NCI-H748 (cell line): ENCODE data around the gene ZNF385B.
"Not testable (repeated sequence)": the region's sequence is repeated elsewhere in the genome, so short reads cannot be mapped to it uniquely, and the experiment has no call there.

Experiments
- DNase-seq: peaks from one replicate; lab custom pipeline; 2025; ENCODE audit not compliant: unreplicated experiment; lab: John Stamatoyannopoulos, UW

ZNF385B gene

DNA sequence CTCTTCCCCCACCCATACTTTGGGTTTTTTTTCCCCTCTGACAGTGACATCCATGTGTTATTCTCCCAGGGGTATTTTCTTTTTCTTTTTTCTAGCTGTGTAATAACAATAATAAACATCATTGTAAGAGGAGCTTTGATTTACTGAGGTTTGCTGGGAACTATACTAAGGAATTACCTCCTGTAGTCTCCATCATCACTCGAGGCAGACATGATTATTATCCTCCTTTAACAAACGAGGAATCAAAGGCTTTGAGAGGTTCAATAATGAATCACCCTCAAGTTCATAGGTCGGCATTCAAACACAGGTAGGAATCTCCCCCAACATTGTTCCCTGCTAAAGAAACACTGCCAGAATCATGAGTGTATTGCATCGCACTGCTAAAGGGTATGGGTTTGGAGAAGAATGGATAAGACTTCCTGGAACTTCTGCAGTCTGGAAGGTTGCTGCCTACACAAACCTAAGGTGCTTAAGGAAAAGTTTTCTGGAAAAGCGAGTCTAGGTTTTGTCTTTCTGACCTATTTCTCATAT is 336.5 kb downstream of the ZNF385B start:
- no peak for DNase-seq

DNA sequence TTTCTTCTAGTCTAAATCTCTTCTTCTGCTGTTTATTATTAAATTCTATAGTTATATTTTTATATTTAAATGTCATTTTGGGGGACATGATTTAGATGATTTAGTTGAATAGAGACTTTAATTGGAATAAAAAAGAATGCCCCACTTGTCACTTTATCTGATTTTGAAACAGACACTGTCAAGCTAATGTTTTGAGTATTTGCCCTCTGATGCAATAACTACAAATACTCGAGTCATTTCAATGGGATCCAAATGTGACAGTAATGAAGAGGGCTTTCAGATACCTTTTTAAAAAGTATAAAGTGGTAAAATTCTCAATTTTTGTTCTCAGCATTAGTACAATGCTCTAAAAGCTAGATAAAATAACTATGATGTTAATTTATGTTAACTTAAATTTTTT is 339.5 kb downstream of the ZNF385B start:
- no peak for DNase-seq

GRCh38 chr2:179518830-179519229 is 342.6 kb downstream of the ZNF385B start:
- DNase-seq = no peak

GRCh38 chr2:179513181-179513580 is 348.2 kb downstream of the ZNF385B start:
- no peak for DNase-seq

DNA sequence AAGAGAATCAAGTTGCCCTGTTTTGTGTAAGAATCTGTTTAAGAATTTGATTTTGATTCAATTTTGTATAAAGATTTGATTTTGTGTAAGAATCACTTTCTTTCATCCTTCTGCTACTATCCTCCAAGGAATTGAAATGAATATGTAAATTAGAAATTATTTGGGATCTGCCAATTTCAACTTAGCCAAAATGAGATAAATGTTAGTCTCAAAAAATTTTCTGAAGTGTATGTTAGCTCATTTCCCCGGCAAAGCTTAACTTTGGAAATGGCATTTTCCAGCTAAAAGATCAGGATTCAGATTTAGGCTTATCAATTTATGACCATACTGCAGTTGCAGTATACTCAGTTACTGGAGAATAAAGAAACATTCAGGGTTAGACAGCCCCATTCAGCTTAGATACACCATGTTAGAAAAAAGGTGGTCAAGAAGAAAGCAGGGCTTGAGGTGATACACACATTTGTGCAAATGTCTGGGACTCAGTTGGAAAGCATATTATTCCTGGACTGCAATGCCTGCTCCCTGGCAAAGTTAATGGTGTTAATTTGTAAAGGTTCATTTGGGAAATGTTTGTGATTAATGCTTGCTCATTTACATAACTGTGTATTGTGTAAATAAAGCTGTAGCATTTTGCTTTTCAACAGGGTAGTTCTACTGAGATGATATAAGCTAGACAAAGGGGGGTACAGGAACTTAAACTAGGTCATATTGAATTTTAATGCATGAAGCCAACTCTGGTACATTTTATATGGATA is 349.0 kb downstream of the ZNF385B start:
- DNase-seq = no peak

DNA sequence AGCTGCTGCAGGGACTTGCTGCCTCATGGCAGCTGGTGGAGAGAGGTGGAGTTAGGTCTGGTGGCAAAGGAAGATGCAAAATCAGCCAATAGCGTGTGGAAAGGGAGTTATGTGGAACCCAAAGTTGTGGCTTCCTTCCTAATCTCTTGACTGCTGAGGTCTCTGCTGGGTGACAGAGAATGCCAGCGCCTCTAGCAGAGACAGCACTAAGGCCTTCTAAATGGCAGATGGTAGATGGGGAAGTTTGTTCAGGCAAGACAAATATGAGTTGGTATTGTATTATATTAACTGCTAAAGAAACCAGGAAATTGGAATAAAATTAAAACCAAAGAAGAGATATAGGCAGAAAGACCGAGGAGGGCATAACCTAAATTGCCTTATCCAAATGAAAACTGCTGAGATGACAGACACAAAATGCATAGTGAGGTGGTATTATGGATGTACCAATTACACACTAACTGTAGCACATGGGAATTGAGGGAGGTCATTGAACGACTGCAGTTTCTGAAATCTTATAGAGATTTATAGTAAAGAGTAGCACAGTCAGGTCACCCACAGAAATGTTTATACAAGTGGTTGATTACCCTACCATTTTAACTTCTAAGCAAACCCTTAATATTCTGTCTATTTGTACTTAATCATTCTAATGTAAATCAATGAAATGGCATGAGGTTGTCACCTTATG is 350.2 kb downstream of the ZNF385B start:
- DNase-seq = no peak

DNA sequence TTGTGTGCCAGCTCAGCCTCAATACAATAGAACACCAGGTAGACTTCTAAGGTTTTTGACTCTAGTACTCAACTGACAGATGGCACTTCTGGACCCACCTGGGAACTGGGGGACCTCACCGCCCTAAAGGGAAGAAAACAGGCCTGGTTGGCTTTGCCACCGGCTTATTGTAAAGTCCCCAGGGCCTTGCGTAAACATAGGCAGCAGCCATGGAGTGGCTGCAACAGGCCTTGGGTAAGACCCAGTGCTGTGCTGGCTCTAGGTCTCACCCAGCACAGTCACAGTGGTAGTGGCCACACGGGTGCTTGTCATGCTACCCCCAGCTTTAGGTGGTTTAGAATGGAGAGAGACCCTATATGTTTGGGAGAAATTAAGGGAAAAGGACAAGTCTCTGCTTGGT is 366.1 kb downstream of the ZNF385B start:
- DNase-seq = no peak

GRCh38 chr2:179488563-179488962 is 372.8 kb downstream of the ZNF385B start:
- DNase-seq = no peak

- DNase-seq = no peak
These were observed 374.2 kb downstream of the ZNF385B start for GRCh38 chr2:179487010-179487731.

GRCh38 chr2:179483131-179483530 is 378.3 kb downstream of the ZNF385B start:
- DNase-seq = no peak

- DNase-seq = no peak
These were observed 381.5 kb downstream of the ZNF385B start for GRCh38 chr2:179479947-179480346.

GRCh38 chr2:179478771-179479170 is 382.6 kb downstream of the ZNF385B start:
- no peak for DNase-seq

GRCh38 chr2:179470992-179471391 is 390.4 kb downstream of the ZNF385B start:
- DNase-seq = no peak

GRCh38 chr2:179470089-179470488 is 391.3 kb downstream of the ZNF385B start:
- DNase-seq = no peak

GRCh38 chr2:179467960-179468359 is 393.5 kb downstream of the ZNF385B start:
- DNase-seq = no peak

GRCh38 chr2:179467111-179467510 is 394.3 kb downstream of the ZNF385B start:
- no peak for DNase-seq

DNA sequence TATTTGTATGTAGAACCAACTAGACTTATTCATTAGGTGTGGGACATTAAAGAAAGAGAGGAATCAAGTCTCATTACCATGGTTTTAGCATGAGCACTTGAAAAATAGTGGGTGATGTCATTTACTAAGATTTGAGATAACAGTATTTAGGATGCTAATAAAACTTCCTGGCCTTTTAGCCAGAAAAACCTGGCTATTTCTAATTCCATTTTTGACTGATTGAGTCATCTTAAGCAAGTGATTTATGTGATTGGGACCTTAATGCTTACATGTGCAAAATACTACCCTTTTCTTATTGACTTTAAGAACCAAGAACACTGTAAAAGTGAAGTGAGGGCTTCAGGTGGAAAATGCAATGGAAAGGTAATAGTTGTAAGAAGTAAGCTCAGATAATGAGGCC is 400.0 kb downstream of the ZNF385B start:
- DNase-seq = no peak

DNA sequence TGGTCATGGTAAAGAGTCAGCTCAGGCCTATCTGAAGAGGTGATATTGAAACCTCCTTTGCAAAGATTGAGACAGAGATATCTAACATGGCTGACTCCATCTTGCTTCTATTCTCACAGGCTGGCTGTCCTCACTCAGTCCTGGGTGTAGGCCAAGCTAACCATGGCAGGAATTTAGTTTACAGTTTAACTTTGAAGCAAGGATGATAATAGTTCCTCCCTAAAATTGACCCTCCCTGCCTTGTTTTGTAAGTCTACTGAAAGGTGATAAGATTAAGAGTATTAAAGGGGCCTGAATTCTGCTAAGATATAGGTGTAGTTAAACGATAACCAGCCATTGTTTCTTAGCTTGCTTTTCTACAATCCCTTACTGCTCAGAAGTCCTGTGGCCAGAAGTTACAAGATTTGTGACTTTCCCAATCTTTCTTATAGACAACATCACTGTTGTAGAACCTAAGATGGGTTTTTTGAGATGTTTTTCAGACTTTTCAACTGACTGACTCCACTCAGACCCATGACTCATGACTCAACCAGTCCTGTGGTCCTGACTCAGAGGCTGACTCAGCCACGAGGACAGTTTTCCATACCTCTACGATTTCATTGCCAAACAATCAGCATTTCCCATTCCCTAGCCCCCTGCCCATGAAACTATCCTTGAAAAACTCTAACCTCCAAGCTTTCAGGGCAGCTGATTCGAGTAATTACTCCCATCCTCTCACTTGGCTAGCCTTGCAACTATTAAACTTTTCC is 401.1 kb downstream of the ZNF385B start:
- DNase-seq = no peak

DNA sequence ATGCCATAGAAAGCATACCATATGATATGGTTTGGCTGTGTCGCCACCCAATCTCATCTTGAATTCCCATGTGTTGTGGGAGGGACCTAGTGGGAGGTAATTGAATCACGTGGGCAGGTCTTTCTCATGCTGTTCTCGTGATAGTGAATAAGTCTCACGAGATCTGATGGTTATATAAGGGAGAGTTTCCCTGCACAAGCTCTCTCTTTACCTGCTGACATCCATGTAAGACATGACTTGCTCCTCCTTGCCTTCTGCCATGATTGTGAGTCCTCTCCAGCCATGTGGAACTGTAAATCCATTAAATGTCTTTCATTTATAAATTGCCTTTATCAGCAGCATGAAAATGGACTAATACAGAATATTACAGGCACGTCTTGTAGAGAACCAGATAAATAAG is 403.3 kb downstream of the ZNF385B start:
- not testable (repeated sequence) for DNase-seq

DNA sequence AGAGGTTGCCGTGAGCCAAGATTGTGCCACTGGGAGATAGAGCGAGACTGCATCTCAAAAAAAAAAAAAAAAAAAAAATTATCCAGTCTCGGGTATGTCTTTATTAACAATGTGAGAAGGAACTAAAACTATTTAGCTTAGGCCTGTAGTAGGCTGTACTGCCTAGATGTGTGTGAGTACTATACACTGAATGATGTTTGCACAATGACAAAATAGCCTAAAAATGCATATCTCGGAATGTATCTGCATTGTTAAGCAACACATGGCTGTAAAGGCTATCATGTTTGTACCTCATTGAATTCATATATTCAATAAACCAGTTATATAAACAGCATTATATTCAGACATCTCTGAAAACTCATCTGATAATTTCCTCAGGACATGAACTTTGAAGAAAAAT is 405.6 kb downstream of the ZNF385B start:
- DNase-seq = no peak

GRCh38 chr2:179455172-179455524 is 406.3 kb downstream of the ZNF385B start:
- DNase-seq = no peak
